Mesenteric fat pad (tissue), 1 donor: ENCODE results near the gene DPY19L3. TPM values are rescaled to one million over a fixed set of nuclear protein-coding genes. Genes with fewer than 3 reads are reported as not detected.
"Not testable (repeated sequence)": the region's sequence is repeated elsewhere in the genome, so short reads cannot be mapped to it uniquely, and the experiment has no call there.

Experiments used
- DNase-seq: peaks from one replicate; pipeline ENCODE4 v3.0.0-alpha.2; 2020; ENCODE audit warnings: low spot score
- long read RNA-seq: library from polyadenylated mRNA; unstranded; transcript quantifications from one replicate; pipeline ENCODE4 v2.0.0, GENCODE V29; 2020
- total RNA-seq: library from RNA; stranded (reverse); fragmentation: NEBNext Ultra II Directional; extraction: Animal tissue kit (Norgen Biotek cat#: 25700); gene quantifications from one replicate; pipeline ENCODE4 v1.2.1, GENCODE V29; 2021
- donor health status: DM: yes; HTN: yes; CAD: no.

DPY19L3 gene, protein sequence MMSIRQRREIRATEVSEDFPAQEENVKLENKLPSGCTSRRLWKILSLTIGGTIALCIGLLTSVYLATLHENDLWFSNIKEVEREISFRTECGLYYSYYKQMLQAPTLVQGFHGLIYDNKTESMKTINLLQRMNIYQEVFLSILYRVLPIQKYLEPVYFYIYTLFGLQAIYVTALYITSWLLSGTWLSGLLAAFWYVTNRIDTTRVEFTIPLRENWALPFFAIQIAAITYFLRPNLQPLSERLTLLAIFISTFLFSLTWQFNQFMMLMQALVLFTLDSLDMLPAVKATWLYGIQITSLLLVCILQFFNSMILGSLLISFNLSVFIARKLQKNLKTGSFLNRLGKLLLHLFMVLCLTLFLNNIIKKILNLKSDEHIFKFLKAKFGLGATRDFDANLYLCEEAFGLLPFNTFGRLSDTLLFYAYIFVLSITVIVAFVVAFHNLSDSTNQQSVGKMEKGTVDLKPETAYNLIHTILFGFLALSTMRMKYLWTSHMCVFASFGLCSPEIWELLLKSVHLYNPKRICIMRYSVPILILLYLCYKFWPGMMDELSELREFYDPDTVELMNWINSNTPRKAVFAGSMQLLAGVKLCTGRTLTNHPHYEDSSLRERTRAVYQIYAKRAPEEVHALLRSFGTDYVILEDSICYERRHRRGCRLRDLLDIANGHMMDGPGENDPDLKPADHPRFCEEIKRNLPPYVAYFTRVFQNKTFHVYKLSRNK
- 25.3 TPM for total RNA-seq
- long read RNA-seq, partial matches to known transcripts = 0 of 6 reads
- long read RNA-seq, other reads (novel, unspliced or antisense) = 6 of 6 reads

DNA sequence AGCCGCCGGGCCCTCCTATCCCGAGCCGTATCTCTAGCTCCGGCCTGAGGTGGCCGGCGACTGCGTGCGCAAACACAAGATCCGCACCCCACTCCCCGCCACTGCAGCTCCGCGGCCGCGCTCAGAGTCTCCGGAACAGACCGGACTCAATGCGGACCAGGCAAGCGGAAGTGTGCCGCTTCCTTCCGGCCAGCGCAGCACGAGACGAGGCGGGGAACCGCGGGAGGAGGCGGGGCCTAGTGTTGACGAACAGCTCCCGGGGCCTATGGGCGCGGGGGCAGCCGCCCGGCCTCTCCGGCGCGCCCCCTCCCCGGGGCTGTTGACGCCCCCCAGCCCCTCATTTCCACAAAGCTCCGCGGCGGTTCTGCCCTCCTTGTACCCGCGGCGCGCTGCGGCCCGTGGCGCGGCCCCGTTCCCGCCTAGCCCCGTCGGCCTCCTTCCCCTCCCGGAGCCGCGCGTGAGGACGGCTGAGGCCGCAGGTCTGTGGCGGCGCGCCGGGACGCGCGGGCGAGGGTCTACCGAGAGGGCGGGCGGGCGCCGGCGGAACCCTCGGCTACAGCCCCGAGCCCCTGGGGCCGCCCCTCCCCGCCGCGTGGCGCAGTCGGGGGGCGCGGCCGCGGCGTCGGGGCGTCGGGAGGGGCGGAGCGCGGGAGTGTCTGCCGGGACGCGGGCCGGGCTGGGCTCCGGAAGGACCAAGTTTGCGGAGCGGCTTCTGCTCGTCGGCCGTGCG lies at the start of gene DPY19L3:
TSS of gene DPY19L3 (plus strand) at position 340 of the 730 bp plus-strand sequence. CDS start 2,484 bp downstream, outside the sequence.
- peak; percentile 99 for DNase-seq

DNA sequence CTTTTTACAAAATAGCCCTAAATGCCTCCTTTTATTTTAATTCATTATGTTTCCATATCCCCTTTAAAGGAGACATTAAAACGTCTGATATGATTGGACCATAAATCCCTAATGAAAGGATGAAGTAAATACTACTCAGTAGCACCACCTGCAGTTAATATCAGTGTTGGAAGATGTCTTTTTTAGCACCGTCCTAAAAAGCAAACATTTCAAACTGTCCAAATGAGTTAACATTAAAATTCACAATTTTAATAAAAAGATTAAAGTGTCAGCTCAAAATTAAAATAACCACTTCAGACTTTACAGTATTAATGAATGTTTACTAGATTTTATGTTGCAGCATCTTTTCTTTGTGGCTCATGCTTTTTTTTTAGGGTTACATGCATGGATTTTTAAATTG lies 47.9 kb upstream of the DPY19L3 start:
- DNase-seq = no peak

DNA sequence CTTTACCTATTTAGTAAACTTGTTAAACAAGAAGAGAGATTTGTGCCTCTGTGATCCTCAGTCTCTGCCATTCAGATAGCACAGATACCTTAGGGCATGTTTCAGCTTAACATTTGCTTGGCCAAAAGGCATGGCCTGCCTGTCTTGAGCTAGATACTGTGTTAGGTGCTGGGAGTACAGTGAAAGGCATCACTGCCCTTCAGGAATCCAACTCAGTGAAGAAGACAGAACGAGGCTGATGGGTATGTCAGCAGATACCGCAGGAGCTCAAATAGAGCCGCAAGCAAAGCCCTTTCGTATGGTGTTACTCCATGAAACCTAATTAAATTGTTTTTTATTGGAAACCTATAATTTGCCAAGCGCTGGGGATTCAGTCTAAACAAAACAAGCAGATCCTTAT lies 47.2 kb upstream of the DPY19L3 start:
- no peak for DNase-seq

DNA sequence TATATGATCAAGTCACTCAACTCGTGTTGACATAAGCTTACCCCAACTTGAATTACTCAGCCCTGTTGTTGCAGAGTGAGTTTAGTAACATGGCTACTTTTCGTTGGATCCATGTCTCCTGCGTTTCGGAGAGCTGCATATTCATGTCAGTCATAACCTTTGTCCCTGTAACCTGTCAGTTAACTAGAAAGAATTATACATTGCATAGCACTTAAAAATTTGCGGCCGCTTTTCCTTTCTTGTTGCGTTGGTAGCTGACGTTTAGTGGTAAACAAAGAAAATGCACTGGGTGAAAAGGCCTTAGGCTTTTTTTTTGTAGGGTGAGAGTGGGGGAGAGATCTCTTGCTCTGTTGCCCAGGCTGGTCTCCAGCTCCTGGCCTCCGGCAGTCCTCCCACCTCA lies 46.0 kb upstream of the DPY19L3 start:
- DNase-seq = no peak

DNA sequence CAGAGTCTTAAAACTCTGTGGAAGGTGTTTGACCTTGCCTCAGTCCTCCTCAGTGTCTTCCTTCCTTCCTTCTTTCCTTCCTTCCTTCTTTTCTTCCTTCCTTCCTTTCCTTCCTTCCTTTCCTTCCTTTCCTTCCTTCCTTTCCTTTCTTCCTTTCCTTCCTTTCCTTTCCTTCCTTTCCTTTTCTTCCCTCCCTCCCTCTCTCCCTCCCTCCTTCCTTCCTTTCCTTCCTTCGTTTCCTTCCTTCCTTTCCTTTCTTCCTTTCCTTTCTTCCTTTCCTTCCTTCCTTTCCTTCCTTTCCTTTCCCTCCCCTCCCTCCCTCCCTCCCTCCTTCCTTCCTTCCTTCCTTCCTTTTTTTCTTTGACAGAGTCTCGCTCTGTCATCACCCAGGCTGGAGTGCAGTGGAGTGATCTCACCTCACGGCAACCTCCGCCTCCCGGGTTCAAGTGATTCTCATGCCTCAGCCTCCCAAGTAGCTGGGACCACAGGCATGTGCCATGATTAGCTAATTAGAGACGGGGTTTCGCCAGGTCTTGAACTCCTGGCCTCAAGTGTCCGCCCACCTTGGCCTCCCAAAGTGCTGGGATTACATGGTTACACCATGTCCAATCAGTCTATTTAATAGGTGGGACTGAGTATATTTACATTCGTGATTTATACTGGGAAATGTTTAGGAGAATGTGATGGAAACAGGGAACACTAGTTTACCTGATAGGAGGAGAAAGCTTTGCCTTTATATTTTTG lies 43.8 kb upstream of the DPY19L3 start:
- DNase-seq = no peak

GRCh38 chr19:32362318-32362691 lies 43.3 kb upstream of the DPY19L3 start:
- DNase-seq = no peak

GRCh38 chr19:32363175-32363574 lies 42.4 kb upstream of the DPY19L3 start:
- DNase-seq = no peak

GRCh38 chr19:32363632-32364031 lies 41.9 kb upstream of the DPY19L3 start:
- DNase-seq = no peak

- DNase-seq = no peak
Measured at GRCh38 chr19:32364040-32364439, 41.5 kb upstream of the DPY19L3 start.

DNA sequence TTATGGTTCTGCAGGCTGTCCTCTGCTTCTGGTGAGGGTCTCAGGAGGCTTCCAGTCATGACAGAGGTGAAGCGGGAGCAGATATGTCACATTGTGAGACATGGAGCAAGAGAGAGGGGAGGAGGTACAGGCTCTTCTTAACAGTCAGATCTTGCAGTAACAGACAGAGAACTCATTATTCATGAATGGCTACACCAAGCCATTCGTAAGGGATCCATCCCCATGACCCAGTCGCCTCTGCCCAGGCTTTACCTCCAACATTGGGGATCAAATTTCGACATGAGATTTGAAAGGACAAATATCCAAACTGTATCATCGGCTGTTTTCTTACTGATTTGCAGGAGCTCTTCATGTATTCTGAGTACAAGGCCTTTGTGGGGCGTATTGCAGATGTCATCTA lies 38.5 kb upstream of the DPY19L3 start:
- DNase-seq = no peak

- no peak for DNase-seq
Measured at GRCh38 chr19:32367948-32368536, 37.5 kb upstream of the DPY19L3 start.

GRCh38 chr19:32368787-32369186 lies 36.8 kb upstream of the DPY19L3 start:
- no peak for DNase-seq

DNA sequence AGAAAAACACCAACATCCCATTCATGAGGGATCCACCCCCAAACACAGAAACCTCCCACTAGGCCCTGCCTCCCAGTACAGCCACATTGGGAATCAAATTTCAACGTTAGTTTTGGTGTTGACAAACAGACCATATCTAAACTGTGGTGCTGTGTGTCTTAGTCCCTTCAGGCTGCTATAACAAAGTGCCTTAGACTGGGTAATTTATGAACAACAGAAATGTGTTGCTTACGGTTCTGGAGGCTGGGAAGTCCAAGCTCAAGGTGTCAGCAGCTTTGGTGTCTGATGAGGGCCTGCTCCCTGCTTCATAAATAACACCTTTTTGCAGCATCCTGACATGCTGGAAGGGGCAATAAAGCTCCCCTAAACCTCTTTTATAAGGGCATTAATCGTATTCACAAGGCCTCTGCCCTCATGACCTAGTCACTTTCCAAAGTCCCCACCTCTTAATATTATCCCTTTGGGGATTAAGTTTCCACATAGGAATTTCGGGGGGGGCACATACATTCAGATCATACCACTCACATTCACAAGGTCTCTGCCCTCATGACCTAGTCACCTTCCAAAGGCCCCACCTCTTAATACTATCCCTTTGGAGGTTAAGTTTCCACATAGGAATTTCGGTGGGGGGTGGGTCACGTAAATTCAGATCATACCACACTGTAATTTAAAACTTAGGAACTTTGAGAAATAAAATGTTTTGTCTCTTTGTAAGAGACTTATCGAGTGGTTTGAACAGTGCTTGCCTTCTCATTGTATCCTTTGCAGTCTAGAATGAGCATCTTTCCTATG lies 32.6 kb upstream of the DPY19L3 start:
- DNase-seq = no peak

DNA sequence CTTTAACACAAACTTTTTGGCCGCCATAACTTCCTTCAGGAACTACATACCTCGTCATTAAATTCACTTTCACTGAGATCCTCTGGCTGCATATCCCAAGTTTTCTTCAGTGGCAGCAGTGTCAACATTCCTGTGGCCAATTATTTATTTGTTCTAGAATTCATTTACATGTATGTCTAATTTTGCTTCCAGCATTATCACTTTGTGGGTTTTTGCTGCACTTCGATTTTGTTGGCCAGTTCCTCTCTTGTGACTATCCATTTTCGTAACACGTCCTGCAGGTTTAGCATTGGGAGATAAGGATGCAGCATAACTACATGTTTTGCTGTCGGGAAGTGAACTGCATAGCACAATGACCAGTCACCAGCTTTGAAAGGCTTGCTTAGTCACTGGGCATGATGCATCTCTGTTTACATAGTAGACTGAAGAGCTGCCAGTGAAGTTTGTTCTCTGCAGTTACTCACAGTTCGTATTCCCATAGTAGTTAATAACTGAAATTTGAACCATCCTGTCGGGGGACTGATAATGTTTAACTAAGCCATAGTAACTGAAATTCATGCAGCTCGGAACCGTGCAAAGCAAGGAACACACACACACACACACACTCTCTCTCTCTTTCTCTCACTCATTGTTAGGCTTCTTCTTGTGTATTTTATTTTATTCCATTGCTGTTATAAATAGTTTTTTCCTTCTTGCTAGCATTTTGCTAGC lies 31.8 kb upstream of the DPY19L3 start:
- no peak for DNase-seq

DNA sequence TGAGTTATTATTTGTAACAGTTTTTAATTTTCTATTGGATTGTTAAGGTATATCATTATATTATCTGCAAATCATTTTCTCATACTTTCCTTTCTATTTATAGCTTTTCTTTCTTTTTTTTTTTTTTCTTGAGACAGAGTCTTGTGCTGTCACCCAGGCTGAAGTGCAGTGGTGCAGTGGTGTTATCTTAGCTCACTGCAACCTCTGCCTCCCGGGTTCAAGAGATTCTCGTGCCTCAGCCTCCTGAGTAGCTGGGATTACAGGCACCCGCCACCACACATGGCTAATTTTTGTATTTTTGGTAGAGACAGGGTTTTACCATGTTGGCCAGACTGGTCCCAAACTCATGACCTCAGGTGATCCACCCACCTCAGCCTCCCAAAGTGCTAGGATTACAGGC lies 31.2 kb upstream of the DPY19L3 start:
- not testable (repeated sequence) for DNase-seq

DNA sequence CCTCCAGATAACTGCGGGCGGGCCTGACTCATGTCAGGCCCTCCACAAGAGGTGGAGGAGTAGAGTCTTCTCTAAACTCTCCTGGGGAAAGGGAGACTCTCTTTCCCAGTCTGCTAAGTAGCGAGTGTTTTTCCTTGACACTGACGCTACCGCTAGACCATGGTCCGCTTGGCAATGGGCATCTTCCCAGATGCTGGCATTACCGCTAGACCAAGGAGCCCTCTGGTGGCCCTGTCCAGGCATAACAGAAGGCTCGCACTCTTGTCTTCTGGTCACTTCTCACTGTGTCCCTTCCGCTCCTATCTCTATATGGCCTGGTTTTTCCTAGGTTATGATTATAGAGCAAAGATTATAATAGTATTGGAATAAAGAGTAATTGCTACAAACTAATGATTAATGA lies 28.5 kb upstream of the DPY19L3 start:
- DNase-seq = not testable (repeated sequence)

DNA sequence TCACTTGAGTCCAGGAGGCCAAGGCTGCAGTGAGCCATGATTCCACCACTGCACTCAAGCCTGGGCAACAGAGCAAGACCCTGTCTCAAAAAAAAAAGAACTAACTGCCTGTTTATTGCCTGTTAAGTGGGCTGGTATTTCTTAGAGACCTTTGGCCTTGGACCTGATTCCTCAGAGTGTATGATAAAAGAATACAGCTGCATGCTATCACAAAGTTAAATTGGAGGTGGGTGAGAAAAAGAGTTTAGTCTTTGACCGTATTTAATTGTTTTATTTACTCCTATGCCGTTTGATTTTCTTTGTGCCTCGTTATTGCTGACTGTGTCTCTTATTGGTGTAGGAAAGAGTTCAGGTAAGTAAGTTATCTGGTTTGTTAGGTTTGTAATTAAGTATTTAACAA lies 25.3 kb upstream of the DPY19L3 start:
- no peak for DNase-seq

DNA sequence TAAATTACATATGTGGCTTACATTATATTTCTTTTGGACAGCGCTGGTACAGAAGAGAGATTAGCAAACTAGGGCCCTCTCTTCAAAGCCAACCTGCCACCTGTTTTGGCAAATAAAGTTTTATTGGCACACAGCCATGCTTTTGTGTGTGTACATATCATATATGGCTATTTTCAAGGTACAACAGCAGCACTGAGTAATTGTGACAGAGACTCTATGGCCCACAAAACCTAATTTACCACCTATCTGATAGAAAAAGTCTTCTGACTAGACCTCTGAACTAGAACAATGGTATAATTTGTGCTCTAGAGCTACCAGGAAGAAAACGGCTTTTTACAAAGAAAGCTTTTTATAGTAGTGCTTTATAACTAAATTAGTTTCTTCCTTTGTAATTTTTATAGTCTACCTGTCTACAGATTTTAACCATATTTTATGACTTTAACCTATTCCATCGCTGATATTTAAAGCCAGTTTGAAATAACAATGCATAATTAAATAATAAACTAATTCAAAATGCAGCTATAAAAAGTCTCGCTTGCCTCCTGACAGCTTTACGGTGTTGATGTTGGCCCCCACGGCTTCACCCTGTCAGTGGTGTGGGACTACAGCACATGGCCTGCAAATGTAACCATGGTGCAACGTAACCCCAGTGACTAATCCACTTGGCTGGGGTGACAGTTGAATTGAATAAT lies 17.7 kb upstream of the DPY19L3 start:
- DNase-seq = no peak

GRCh38 chr19:32388393-32388855 lies 17.1 kb upstream of the DPY19L3 start:
- DNase-seq = no peak
